Progenitor cell of endocrine pancreas (in vitro differentiated cells): ENCODE measurements around the gene FAM3C. TPM values are rescaled to one million over a fixed set of nuclear protein-coding genes. Genes with fewer than 3 reads are reported as not detected.

ENCODE experiments used
- DNase-seq: peaks from one replicate; pipeline ENCODE4 v3.0.0; 2021; ENCODE audit warnings: low spot score; ENCODE audit not compliant: unreplicated experiment
- H3K27ac Mint-ChIP-seq: 2 replicates; pipeline ENCODE4 v1.8.0; 2021; ENCODE audit warnings: mild to moderate bottlenecking, moderate library complexity, mixed read lengths
- H3K27me3 Mint-ChIP-seq: 2 replicates; pipeline ENCODE4 v1.8.0; 2021; ENCODE audit warnings: mixed read lengths
- H3K36me3 Mint-ChIP-seq: 2 replicates; pipeline ENCODE4 v1.8.0; 2022; ENCODE audit warnings: mixed read lengths; ENCODE audit not compliant: insufficient read depth
- H3K4me1 Mint-ChIP-seq: 2 replicates; pipeline ENCODE4 v1.8.0; 2021; ENCODE audit warnings: low read depth, mixed read lengths
- H3K4me3 Mint-ChIP-seq: 2 replicates; pipeline ENCODE4 v1.8.0; 2021; ENCODE audit warnings: low read depth, mild to moderate bottlenecking, moderate library complexity, mixed read lengths
- H3K9me3 Mint-ChIP-seq: 2 replicates; pipeline ENCODE4 v1.8.0; 2021; ENCODE audit warnings: low read depth, mixed read lengths
- total RNA-seq: library from RNA; stranded (reverse); gene quantifications from 2 replicates; pipeline ENCODE4 v1.2.1, GENCODE V29; 2021
- TF ChIP-seq, protein P1 (sequence below): fragments of 200-600 bp; sonication (generic); IDR thresholded peaks from one replicate; pipeline ENCODE4 v1.5.0; 2021; ENCODE audit warnings: antibody characterized with exemption, mild to moderate bottlenecking; ENCODE audit not compliant: unreplicated experiment

The FAM3C gene
- total RNA-seq, 1 donor from 2014 or later = 39.1 TPM

GRCh38 chr7:121379930-121380329 lies 16.2 kb downstream of the FAM3C start:
- no peak for DNase-seq
- Mint-ChIP-seq H3K27ac (no peak overlapping the region), H3K4me3 (no peak overlapping the region), H3K36me3 (peaks cover 10% of the 10 kb centered on the region), H3K9me3 (no peaks in the 10 kb centered on the region), H3K27me3 (no peaks in the 10 kb centered on the region), H3K4me1 (peaks cover 33% of the 10 kb centered on the region)
- TF ChIP-seq, protein P1, sequence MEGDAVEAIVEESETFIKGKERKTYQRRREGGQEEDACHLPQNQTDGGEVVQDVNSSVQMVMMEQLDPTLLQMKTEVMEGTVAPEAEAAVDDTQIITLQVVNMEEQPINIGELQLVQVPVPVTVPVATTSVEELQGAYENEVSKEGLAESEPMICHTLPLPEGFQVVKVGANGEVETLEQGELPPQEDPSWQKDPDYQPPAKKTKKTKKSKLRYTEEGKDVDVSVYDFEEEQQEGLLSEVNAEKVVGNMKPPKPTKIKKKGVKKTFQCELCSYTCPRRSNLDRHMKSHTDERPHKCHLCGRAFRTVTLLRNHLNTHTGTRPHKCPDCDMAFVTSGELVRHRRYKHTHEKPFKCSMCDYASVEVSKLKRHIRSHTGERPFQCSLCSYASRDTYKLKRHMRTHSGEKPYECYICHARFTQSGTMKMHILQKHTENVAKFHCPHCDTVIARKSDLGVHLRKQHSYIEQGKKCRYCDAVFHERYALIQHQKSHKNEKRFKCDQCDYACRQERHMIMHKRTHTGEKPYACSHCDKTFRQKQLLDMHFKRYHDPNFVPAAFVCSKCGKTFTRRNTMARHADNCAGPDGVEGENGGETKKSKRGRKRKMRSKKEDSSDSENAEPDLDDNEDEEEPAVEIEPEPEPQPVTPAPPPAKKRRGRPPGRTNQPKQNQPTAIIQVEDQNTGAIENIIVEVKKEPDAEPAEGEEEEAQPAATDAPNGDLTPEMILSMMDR = no peak

- H3K9me3 Mint-ChIP-seq = no peaks in the 10 kb centered on the region
- H3K4me3 Mint-ChIP-seq = no peak overlapping the region
- no peaks in the 10 kb centered on the region for H3K27me3 Mint-ChIP-seq
- H3K36me3 Mint-ChIP-seq = peaks cover 12% of the 10 kb centered on the region
- DNase-seq = no peak
- peaks cover 11% of the 10 kb centered on the region for H3K4me1 Mint-ChIP-seq
- TF ChIP-seq, protein P1 = no peak
- H3K27ac Mint-ChIP-seq = no peak overlapping the region
Observed at GRCh38 chr7:121376979-121377378, 19.1 kb downstream of the FAM3C start.

DNA sequence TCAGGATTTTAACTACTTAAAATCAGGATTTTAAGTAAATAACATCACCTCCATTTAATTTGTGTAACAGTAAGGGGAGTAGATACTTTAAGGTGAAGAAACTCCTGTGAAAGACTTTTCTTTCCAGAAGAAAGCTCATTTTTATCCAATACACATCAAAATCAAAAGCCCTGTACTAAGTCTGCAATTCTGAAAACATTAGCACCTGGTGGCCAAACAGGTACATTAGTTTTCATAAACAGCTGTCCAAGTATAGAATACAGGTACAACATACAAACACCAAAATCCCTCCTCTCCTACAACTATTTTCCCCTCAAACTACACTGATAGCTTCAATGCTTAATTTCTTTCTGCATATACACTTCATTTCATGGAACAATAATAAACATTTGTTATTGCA lies 22.9 kb downstream of the FAM3C start:
- Mint-ChIP-seq H3K4me1 (no peaks in the 10 kb centered on the region), H3K4me3 (no peak overlapping the region), H3K9me3 (no peaks in the 10 kb centered on the region), H3K27ac (no peak overlapping the region), H3K27me3 (no peaks in the 10 kb centered on the region), H3K36me3 (peaks cover 19% of the 10 kb centered on the region)
- no peak for DNase-seq
- TF ChIP-seq, protein P1 = peak; percentile 36

DNA sequence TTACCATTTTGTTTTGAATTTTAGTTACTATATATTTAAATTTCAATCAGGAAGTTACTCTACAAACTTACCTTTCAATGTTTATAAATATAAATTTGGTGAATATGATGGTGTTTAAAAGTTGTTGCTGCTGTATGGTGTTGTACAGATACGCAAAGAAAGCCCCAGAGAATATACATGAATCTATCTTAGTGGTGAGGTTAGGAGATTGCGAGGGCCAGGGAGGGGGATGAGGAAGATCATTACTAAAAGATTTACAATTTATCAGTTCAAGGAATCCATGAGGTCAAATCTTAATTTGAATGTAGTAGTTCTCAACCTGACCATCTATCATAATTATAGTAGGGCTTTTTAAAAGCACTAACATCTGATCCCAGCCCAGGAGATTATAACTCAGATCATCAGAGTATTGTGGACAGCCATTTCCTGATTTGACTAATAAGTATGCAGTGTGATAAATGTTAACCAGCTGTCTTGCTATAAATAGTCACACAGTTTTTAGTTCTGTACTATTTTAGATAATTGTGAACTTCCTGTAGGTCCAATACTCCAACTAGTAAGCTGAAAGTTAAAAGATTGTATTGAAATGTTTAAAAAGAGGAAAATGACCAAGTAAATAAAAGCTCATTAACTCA lies 23.6 kb downstream of the FAM3C start:
- Mint-ChIP-seq H3K4me3 (no peak overlapping the region), H3K36me3 (peaks cover 17% of the 10 kb centered on the region), H3K27ac (no peak overlapping the region), H3K4me1 (no peaks in the 10 kb centered on the region), H3K27me3 (no peaks in the 10 kb centered on the region), H3K9me3 (no peaks in the 10 kb centered on the region)
- DNase-seq = no peak
- TF ChIP-seq, protein P1 = no peak

GRCh38 chr7:121371883-121372282 lies 24.2 kb downstream of the FAM3C start:
- no peaks in the 10 kb centered on the region for H3K4me1 Mint-ChIP-seq
- peaks cover 17% of the 10 kb centered on the region for H3K36me3 Mint-ChIP-seq
- H3K27ac Mint-ChIP-seq = no peak overlapping the region
- no peaks in the 10 kb centered on the region for H3K27me3 Mint-ChIP-seq
- DNase-seq = no peak
- TF ChIP-seq, protein P1 = no peak
- no peaks in the 10 kb centered on the region for H3K9me3 Mint-ChIP-seq
- H3K4me3 Mint-ChIP-seq = no peak overlapping the region
